Heart right ventricle (tissue), 16 donors: ENCODE data around the gene ARFGAP3. TPM values are rescaled to one million over a fixed set of nuclear protein-coding genes. Genes with fewer than 3 reads are reported as not detected.
A peak's percentile ranks its signal among the peaks of the same experiment; 100 is the strongest.

Experiments
- ATAC-seq, 8 donors: fragments of 200-7000 bp; cut with Tn5 transposase; one replicate each; pipeline ENCODE4 v1.9.1; 2020; ENCODE audit warnings: mild to moderate bottlenecking in 8 of 8, moderate library complexity in 8 of 8, moderate number of reproducible peaks in 1 of 8
- DNase-seq, 2 donors: peaks; one replicate each; pipeline ENCODE4 v3.0.0-alpha.2; 2020
- H3K27ac ChIP-seq, 10 donors: fragments of 200-600 bp; sonication (generic) in 2 of 10; one replicate each; pipeline versions ENCODE4 v1.5.0 to v1.8.0; 2020 to 2022; ENCODE audit warnings: mild to moderate bottlenecking in 3 of 10
- H3K27me3 ChIP-seq, 7 donors: fragments of 200-600 bp; one replicate each; pipeline ENCODE4 v1.8.0; 2021 to 2022; ENCODE audit warnings: mild to moderate bottlenecking in 2 of 7
- H3K36me3 ChIP-seq, 9 donors: fragments of 200-600 bp; sonication (generic) in 1 of 9; one replicate each; pipeline versions ENCODE4 v1.5.0 to v1.8.0; 2020 to 2022; ENCODE audit warnings: mild to moderate bottlenecking in 2 of 9
- H3K4me1 ChIP-seq, 9 donors: fragments of 200-600 bp; sonication (generic) in 1 of 9; one replicate each; pipeline versions ENCODE4 v1.5.0 to v1.8.0; 2020 to 2022; ENCODE audit warnings: mild to moderate bottlenecking in 4 of 9
- H3K4me3 ChIP-seq, 10 donors: fragments of 200-600 bp; sonication (generic) in 2 of 10; one replicate each; pipeline versions ENCODE4 v1.5.0 to v1.8.0; 2020 to 2022; ENCODE audit warnings: mild to moderate bottlenecking in 7 of 10, moderate library complexity in 2 of 10
- H3K9me3 ChIP-seq, 11 donors: fragments of 200-600 bp in 10 of 11; sonication (generic) in 2 of 11; one replicate each; pipeline versions ENCODE4 v1.5.0 to v1.8.0; 2013 to 2022; ENCODE audit warnings: mild to moderate bottlenecking in 2 of 11, control low read depth in 1 of 11, moderate library complexity in 1 of 11
- CTCF ChIP-seq, 9 donors: fragments of 200-600 bp; sonication (generic) in 2 of 9; IDR thresholded peaks; one replicate each; pipeline versions ENCODE4 v1.5.0 to v1.8.0; 2021 to 2022; ENCODE audit warnings: antibody characterized with exemption in 9 of 9, mild to moderate bottlenecking in 5 of 9, moderate library complexity in 1 of 9
- WGBS, 2 donors: extraction: QIAGEN DNeasy Blood & Tissue Kit; methylation state at CpG; one replicate each; pipeline ENCODE4 v1.1.7; 2013; ENCODE audit warnings: inconsistent platforms in 1 of 2; 5-methylcytosine and 5-hydroxymethylcytosine counted together
- intact Hi-C, 10 donors: fragments of 100-400 bp; cut with DNase I; formaldehyde crosslinking; loops; one replicate each; pipeline versions ENCODE4 v1.11.1 to v1.14.2; 2022
- polyA plus RNA-seq, 2 donors: library from polyadenylated mRNA; stranded (reverse); fragments of 200-250 nt; gene quantifications; one replicate each; pipeline ENCODE4 v1.2.3, GENCODE V29; 2013
- total RNA-seq, 10 donors: library from RNA; stranded (reverse); fragmentation: NEBNext Ultra II Directional in 3 of 10; extraction: Animal tissue kit (Norgen Biotek cat#: 25700) in 3 of 10; gene quantifications; one replicate each; pipeline versions ENCODE4 v1.2.1 to v1.2.4, GENCODE V29; 2021 to 2023
- donor health status: Arrhythmogenic right ventricular cardiomyopathy.
- donor health status: ischemic (EF 13 %, LVEDD 7.1; RV severe dilation, severe dysfunction).
- donor health status: healthy with polysubstance abuse.
- donor health status: DM: no; HTN: yes; CAD: no.
- donor health status: DM: no; HTN: no; CAD: no.
- donor health status: ischemic (EF 25% LVEDD 6.9; RV normal size, moderate dysfunction).
- donor health status: ischemic (EF 25% LVEDD 5.7; RV mildly dilated, moderate dysfunction).
- donor health status: healthy.
- donor health status: DM: yes; HTN: yes; CAD: no.
- donor health status: Ischemic cardiomyopathy.
- donor health status: ischemic (EF 35%, LVEDD 5.7; RV mildly dilated, moderate dysfunction).
- donor health status: nonischemic (EF 11% LVEDD 7.7; RV severe dilation, severe dysfunction).
- donor health status: DM: yes; HTN: yes; CAD: no.
- donor health status: PGD.
- donor health status: ischemic (EF 29% LVEDD 5.4; RV normal size, mild dysfunction).
- donor health status: nonischemic (EF 23%, LVEDD 6.1; RV moderate dilation, normal function).

Gene ARFGAP3
- total and polyA plus RNA-seq, 12 donors, result 10.6 to 29.4 (median 23.2) TPM

GRCh38 chr22:42816336-42816735, 40.7 kb downstream of the ARFGAP3 start:
- H3K36me3 ChIP-seq, result peaks cover 0 to 83% (median 14%) of the 10 kb centered on the region in 9 donors
- H3K4me1 ChIP-seq, result peaks cover 0 to 29% (median 9%) of the 10 kb centered on the region in 9 donors
- no peak for TF ChIP-seq CTCF (IDR thresholded peaks at IDR 0.05)
- no peak for ATAC-seq
- peaks cover 0 to 2% (median 0%) of the 10 kb centered on the region in 11 donors for H3K9me3 ChIP-seq
- no peaks in the 10 kb centered on the region for H3K27me3 ChIP-seq
- H3K27ac ChIP-seq, result no peak overlapping the region
- intact Hi-C loops, result loop anchor here in 5 of 10 donors (5.0 to 10.0 kb wide), 4 partner anchors 152 to 194 kb away; no protein-coding TSS in a partner anchor
- WGBS, 2 donors, result 87 to 89% methylated on average over 3 of the region's 3 CpGs
- no peak for DNase-seq
- H3K4me3 ChIP-seq, result no peak overlapping the region

GRCh38 chr22:42814616-42815015, 42.5 kb downstream of the ARFGAP3 start:
- DNase-seq, result no peak
- no peak for TF ChIP-seq CTCF (IDR thresholded peaks at IDR 0.05)
- H3K27me3 ChIP-seq, result no peaks in the 10 kb centered on the region
- peaks cover 0 to 21% (median 3%) of the 10 kb centered on the region in 9 donors for H3K4me1 ChIP-seq
- intact Hi-C loops, result loop anchor here in 5 of 10 donors (5.0 to 10.0 kb wide), 4 partner anchors 150 to 192 kb away; no protein-coding TSS in a partner anchor
- peak overlapping the region in 1 of 10 donors; percentile 11 for H3K27ac ChIP-seq
- H3K9me3 ChIP-seq, result no peaks in the 10 kb centered on the region
- WGBS, 2 donors, result 90 to 92% methylated on average over 2 of the region's 2 CpGs
- peak in 1 of 8 donors; percentile 27 for ATAC-seq
- no peak overlapping the region for H3K4me3 ChIP-seq
- peaks cover 0 to 94% (median 23%) of the 10 kb centered on the region in 9 donors for H3K36me3 ChIP-seq

- Histone ChIP-seq H3K4me1 (peaks cover 0 to 17% (median 0%) of the 10 kb centered on the region in 9 donors), H3K9me3 (no peaks in the 10 kb centered on the region), H3K27me3 (no peaks in the 10 kb centered on the region), H3K36me3 (peaks cover 0 to 96% (median 23%) of the 10 kb centered on the region in 9 donors), H3K4me3 (no peak overlapping the region), H3K27ac (peak overlapping the region in 1 of 10 donors; percentile 11)
- intact Hi-C loops, result loop anchor here in 3 of 10 donors (5.0 to 10.0 kb wide), 3 partner anchors 149 to 192 kb away; no protein-coding TSS in a partner anchor
- 44 to 51% methylated on average over 2 of the region's 2 CpGs for WGBS, 2 donors
- ATAC-seq (no peak), DNase-seq (no peak)
- TF ChIP-seq CTCF (IDR thresholded peaks at IDR 0.05), result no peak
Observed at GRCh38 chr22:42814215-42814614, 42.9 kb downstream of the ARFGAP3 start.

GRCh38 chr22:42813501-42813900, 43.6 kb downstream of the ARFGAP3 start:
- DNase-seq (no peak), ATAC-seq (peak in 2 of 8 donors; percentile 39 to 51)
- Histone ChIP-seq H3K27ac (peak overlapping the region in 1 of 10 donors; percentile 10), H3K36me3 (peaks cover 0 to 96% (median 25%) of the 10 kb centered on the region in 9 donors), H3K9me3 (no peaks in the 10 kb centered on the region), H3K4me1 (peaks cover 0 to 13% (median 6%) of the 10 kb centered on the region in 9 donors), H3K4me3 (no peak overlapping the region), H3K27me3 (no peaks in the 10 kb centered on the region)
- intact Hi-C loops, result loop anchor here in 3 of 10 donors (5.0 to 10.0 kb wide), 3 partner anchors 149 to 191 kb away; no protein-coding TSS in a partner anchor
- TF ChIP-seq CTCF (IDR thresholded peaks at IDR 0.05), result no peak
- WGBS, 2 donors, result 82 to 86% methylated on average over 7 of the region's 7 CpGs
